Fibroblast of villous mesenchyme (primary cell): ENCODE results near the gene PHOX2A. TPM values are rescaled to one million over a fixed set of nuclear protein-coding genes. Genes with fewer than 3 reads are reported as not detected.
"Not testable (repeated sequence)": the region's sequence is repeated elsewhere in the genome, so short reads cannot be mapped to it uniquely, and the experiment has no call there.

Experiments
- DNase-seq: peaks from one replicate; pipeline ENCODE4 v3.0.0-alpha.2; 2010; ENCODE audit warnings: low read depth
- H3K4me3 ChIP-seq: 2 replicates; pipeline ENCODE4 v1.5.1; 2011; ENCODE audit warnings: low read depth, mild to moderate bottlenecking, low read length
- CTCF ChIP-seq: IDR thresholded peaks from 2 replicates; pipeline ENCODE4 v1.5.1; 2012; ENCODE audit warnings: low read depth, mild to moderate bottlenecking, low read length; ENCODE audit not compliant: insufficient read depth
- total RNA-seq: library from RNA; depleted of rRNA; stranded (reverse); fragments of >200 nt; gene quantifications from 2 replicates; pipeline ENCODE4 v1.2.3, GENCODE V29; 2012

The PHOX2A gene
- total RNA-seq, 1 donor, result not detected

DNA sequence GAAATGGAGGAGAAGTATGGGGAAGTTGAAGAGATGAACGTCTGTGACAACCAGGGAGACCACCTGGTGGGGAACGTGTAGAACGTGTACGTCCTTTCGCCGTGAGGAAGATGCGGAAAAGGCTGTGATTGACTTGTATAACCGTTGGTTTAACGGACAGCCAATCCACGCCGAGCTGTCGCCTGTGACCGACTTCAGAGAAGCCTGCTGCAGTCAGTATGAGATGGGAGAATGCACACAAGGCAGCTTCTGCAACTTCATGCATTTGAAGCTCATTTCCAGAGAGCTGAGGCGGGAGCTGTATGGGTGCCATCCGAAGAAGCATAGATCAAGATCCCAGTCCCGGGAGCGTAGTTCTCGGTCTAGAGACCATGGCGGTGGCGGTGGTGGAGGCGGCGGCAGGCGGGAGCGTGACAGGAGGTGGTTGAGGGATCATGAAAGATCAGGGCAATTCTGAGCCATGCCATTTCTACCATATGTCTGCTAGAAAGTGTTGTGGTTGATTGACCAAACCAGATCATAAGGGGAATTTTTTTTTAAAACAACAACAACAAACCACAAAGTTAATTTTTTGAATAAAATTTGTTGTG is 36.8 kb upstream of the PHOX2A start:
- DNase-seq, result no peak
- TF ChIP-seq CTCF, result no peak
- no peak overlapping the region for H3K4me3 ChIP-seq

- TF ChIP-seq CTCF, result no peak
- no peak for DNase-seq
Measured at GRCh38 chr11:72280037-72280436, 36.1 kb upstream of the PHOX2A start.

DNA sequence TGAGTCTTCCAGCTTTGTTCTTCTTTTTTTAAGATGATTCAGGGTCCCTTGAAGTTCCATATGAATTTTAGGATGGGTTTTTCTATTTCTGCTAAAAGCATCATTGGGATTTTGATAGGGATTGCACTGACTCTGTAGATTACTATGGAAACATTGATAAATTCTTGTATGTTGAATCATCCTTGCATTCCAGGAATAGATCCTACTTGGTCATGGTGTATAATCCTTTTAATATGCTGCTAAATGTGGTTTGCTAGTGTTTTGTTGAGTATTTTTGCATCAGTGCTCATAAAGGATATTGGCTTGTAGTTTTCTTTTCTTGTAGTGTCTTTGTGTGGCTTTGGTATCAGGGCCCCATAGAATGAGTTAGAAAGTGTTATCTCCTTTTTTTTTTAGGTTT is 34.9 kb upstream of the PHOX2A start:
- DNase-seq, result peak; percentile 30
- H3K4me3 ChIP-seq, result no peak overlapping the region
- no peak for TF ChIP-seq CTCF

More at GRCh38 chr11:72280037-72280436, 36.1 kb upstream of the PHOX2A start:
- H3K4me3 ChIP-seq, result no peak overlapping the region

DNA sequence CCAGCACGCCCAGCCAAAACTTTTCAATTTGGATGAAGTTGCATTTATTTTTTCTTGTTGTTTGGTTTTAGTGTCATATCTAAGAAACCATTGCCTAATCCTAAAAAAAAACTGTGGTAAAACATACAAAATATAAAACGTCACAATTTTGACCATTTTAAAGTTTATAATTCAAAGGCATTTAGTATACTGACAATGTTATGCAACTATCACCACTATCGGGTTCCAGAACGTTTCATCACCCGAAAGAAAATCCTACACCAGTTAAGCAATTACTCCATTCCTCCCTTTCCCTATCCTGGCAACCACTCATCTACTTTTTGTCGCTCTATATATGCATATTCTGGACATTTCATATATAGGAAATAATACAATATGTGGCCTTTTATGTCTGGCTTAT is 30.5 kb upstream of the PHOX2A start:
- TF ChIP-seq CTCF, result no peak

GRCh38 chr11:72271980-72272379 is 28.0 kb upstream of the PHOX2A start:
- H3K4me3 ChIP-seq, result no peak overlapping the region
- peak; percentile 28 for DNase-seq
- no peak for TF ChIP-seq CTCF

More for the DNA sequence above, 30.5 kb upstream of the PHOX2A start:
- DNase-seq, result peak; percentile 69
- no peak overlapping the region for H3K4me3 ChIP-seq

- no peak for DNase-seq
- TF ChIP-seq CTCF, result no peak
- no peak overlapping the region for H3K4me3 ChIP-seq
Measured at GRCh38 chr11:72267956-72268617, 24.1 kb upstream of the PHOX2A start.

- not testable (repeated sequence) for DNase-seq, H3K4me3 ChIP-seq
Measured at GRCh38 chr11:72266960-72267359, 23.0 kb upstream of the PHOX2A start.
